HG02852 (cell line): Measurements from ENCODE around the gene UGDH.
"Not testable (repeated sequence)": the region's sequence is repeated elsewhere in the genome, so short reads cannot be mapped to it uniquely, and the experiment has no call there.

Experiments used
- ATAC-seq: cut with Tn5 transposase; IDR thresholded peaks from one replicate; pipeline ENCODE4 v1.9.1; 2021; ENCODE audit warnings: mild to moderate bottlenecking, moderate library complexity; ENCODE audit not compliant: unreplicated experiment

Gene UGDH

DNA sequence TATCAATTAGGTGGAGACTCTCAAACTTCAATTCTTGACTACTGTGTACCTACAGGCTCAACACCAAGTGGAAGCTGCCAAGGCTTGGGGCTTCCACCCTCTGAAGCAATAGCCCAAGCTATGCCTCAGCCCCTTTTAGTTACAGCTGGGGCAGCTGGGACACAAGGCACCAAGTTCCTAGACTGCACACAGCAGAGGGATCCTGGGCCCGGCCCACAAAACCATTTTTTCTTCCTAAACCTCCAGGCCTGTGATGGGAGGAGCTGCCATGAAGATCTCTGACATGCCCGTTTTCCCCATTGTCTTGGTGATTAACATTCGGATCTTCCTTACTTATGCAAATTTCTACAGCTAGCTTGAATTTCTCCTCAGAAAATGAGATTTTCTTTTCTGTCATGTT is 3.4 kb upstream of the UGDH start:
- no peak for ATAC-seq

DNA sequence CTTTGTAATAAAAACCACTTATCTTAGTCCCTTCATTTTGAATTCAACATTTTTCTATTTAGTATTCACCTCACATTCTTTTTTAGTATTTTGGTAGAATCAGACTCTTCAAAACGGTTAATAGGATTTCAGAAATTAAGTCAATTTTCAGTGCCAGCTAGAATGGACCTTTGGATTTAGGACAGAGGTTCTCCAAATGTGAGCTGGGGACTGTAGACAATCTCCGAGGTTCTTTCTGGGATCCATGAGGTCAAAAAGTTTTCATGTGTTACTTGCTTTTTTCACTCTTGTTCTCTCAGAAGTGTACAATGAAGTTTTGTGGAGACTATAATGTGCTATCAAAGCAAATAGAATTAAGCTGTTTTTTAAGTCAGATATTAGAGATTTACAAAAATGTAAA is 2.3 kb upstream of the UGDH start:
- no peak for ATAC-seq

DNA sequence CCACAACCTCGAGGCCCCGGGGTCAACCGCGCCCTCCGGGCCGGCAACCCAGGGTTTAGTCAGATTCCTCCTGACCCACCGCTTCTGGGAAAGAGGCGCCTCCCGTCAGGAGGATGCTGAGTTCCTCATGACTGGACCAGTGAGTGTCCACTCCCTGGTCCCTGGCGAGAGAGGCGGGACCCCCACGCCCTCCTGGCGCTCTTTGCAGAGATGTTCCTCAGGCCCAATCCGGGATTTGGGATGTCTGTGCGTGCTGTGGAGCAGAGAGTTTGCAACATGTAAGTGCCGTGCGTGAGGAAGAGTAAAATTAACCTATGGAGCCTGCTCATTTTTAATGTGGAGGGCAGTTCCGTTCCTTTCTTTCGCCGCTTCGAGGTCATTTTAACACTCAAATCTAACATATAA is 824 bp upstream of the UGDH start:
- ATAC-seq = no peak

DNA sequence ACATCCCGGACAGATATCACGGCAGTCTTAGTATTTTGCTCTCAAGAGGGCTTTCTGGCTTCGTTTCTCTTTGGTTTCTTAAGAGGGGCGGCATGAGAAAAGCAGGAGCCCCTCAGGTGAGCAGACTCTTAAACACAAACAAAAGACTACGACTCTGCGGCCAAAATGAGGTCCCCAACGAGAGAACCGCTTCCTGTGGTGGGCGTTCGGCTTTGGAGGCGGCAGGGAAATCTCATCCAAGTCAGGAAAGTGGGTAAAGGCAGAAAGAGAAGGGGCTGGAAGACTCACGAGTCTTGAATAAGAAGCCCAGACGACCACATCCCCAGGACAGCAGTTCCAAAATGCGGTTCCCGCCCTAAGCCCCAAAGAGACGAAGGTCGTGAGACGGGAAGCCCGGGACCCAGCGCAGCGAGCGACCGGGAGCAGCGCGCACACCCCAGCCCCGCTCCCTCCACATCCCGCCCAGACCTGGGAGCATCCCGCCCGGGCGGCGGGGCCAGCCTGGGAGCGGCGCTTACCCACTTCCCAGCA is 409 bp downstream of the UGDH start:
- ATAC-seq = peak; percentile 25

DNA sequence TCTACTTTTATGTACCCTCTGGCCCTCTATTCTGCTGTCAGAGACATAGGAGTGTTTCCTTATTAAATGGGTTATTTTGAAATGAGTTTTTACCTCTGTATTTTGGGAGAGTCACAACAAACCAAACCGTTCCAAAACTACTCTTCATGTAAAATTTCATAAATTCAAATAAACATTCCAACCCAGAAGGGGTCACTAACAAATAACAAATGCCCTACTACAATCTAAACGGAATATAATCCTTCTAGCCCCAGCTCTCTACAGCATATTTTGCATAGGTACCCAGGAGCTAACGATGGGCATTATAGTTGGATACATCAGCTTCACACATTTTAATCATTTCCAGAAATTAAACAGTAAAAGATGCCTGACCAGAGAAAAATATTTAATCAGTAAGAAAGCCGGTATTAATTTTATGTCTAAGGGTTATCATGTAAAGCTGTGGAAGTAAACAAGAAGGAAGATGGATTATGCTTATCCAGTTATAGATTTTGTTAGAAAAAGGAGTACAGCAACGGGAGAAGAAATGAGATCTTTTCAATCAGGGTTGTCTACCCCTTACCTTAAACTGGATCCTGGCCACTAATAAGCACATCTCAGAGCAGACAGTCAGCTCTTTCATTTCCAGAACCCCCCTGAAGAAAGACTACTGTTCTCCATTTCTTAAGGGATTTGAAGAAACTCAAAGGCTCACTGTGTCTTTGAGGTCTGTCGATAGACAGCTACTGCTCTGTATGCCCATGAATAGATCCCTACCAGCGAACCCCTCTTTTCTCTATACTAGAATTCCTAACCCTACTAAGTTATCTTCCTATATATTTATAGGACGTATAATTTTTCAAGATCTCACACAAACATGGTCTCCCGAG is 1.2 kb downstream of the UGDH start:
- no peak for ATAC-seq

DNA sequence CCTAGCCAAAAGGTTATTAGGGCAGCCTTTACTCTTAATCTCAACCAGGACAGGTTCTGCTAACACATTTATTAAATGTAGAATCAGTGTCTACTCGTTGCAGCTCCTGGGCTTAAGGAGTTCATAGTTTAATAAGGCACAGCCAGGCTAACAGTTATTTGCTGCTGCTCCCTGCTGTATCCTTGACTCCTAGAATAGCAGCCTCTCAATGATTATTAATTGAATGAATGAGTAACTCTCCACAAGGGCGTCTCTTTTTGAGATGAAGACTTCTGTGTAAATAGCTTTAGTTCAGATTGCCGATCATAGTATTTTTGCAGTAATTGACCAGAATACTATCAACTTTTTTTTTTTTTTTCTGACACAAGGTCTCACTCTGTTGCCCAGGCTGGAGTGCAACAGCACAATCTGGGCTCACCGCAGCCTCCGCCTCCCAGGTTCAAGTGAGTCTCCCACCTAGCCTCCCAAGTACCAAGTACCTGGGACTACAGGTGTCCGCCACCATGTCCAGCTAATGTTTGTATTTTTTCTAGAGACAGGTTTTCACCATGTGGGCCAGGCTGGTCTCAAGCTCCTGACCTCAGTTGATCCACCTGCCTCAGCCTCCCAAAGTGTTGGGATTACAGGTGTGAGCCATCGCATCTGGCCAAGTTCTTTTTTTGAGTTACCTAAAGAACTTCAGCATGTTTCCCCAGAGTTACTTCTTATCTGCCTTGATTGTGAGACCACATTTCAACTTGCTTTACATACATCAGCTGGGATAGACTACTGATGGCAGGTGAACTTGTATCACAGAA is 2.9 kb downstream of the UGDH start:
- no peak for ATAC-seq

DNA sequence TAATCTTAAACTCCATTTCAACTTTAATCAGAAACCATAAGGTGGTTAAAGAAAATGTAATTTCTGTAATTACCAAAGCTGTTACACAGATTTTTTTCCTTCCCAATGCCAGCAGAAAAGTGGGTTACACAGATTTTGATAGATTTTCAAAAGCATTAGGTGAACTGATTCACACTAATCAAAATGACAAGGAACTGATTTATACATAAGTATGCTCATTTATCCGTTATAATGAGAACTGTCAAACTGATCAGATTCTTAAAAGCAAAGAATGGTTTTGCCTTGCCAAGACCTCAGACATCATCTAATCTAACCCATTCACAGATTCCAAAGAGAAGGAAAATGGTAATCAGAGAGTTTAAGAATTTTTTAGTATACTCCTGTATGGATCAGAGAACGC is 5.2 kb downstream of the UGDH start:
- ATAC-seq = no peak

DNA sequence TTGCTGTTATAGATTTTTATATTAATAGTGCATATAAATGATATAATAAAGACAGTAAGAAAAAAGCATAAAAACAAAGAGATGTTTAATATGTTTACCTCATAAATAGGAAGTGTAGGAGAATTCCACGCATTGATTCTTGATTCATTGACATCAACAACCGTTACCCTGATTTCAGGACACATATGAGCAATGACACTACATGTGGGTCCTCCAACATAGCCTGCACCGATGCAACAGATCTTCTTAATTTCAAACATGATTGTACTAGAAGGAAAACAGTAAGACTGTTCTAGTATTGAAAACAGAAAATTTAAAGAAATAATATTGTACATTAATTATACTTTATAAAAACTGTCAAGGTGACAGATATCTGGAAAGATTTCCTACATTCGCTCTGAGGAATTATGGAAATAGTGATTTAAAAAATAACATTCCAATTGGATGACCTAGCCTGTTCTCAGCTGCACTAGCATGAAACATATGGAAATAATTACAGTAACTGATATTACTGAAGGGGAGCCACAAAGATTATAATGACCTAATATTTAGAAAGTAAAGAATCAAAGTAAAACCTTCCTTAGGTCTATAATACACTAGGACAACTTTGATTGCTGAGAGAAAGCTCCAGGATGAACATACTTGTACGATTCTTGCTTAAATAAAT is 5.9 kb downstream of the UGDH start:
- no peak for ATAC-seq

DNA sequence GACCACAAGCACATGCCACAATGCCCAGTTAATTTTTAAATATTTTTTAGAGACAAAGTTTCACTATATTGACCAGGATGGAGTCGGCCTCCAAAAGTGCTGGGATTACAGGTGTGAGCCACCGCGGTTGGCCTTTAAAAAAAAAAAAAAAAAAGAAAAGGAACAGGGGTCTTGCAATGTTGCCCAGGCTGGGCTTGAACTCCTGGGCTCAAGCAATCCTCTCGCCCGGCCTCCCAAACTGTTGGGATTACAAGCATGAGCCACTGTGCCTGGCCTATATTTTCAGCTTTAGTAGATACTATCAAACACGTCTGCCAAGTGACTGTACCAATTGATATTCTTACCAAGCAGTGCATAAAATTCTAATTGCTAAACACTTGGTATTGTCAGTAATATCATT is 8.8 kb downstream of the UGDH start:
- ATAC-seq = no peak

DNA sequence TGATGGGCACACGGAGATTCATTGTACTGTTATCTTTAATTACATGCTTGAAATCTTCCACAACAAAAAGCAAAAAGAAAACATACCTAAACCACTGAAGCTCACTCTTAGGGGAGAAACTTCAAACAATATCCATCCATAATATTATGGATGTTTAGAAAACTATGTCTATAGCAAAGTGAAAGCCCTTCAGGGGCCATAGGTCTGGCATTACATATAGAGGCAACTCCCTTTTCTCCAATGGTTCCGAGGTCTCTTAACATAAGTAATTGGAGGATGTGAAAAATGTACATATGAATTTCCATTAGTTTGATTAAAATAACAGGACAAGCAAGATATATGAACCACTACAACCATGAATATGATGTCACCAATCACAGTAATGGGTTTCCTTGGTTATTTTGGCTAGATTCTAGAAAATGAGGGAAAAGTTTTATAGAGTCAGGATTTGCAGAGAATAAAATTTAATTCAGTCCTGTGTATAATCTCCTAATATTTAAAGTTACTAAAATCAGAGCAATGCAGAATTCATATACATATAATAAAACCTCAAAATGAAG is 10.8 kb downstream of the UGDH start:
- ATAC-seq = no peak

DNA sequence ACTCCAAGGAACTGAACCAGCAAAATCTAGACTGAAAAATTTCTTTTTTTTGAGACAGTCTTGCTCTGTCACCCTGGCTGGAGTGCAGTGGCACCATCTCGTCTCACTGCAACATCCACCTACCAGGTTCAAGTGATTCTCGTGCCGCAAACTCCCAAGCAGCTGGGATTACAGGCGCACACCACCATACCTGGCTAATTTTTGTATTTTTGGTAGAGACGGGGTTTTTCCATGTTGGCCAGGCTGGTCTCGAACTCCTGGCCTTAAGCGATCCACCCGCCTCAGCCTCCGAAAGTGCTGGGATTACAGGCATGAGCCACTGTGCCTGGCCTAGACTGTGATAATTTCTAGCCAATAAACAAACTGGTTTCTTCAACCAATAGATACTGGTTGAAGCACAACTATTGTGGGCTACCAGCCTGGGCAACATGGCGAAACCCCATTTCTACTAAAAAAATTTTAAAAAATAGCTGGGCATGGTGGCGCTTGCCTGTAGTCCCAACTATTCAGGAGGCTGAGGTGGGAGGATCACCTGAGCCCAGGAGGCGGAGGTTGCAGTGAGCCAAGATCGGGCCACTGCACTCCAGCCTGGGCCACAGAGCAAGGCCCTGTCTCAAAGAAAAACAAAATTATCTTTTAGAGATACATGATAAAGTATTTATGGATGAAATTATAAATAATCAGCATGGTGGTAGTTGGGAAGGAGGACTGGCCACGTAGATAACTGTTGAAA is 11.4 kb downstream of the UGDH start:
- ATAC-seq = not testable (repeated sequence)

DNA sequence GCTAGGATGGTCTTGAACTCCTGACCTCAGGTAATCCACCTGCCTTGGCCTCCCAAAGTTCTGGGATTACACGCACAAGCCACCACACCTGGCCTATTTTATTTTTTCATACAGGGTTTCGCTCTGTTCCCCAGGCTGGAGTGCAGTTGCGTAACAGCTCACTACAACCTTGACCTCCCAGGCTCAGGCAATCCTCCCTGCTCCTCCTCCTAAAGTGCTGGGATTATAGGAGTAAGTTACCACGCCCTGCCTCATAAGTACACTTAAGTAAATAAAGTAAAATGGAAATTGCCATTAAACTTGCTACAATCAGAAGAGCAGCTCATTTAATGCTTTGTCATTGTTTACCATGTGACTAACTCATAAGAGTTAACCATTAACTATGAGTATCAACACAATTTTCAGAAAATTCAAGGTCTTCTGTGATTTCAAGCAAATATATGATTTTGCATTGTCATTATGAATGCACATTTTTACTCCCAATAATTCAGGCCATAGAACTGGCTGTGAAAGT is 12.3 kb downstream of the UGDH start:
- ATAC-seq = no peak

DNA sequence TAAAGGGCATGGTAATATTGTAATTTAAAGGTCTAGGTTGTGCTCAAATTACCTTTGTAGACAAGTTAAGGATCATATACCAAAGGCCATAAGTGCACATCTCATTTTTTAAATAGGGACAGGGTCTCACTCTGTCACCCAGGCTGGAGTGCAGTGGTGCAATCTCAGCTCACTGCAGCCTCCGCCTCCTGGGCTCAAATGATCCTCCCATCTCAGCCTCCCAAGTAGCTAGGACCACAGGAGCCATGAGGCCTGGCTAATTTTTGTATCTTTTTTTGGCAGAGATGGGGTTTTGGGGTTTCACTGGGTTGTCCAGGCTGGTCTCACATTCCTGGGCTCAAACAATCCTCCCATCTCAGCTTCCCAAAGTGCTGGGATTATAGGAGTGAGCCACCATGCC is 13.0 kb downstream of the UGDH start:
- ATAC-seq = not testable (repeated sequence)

DNA sequence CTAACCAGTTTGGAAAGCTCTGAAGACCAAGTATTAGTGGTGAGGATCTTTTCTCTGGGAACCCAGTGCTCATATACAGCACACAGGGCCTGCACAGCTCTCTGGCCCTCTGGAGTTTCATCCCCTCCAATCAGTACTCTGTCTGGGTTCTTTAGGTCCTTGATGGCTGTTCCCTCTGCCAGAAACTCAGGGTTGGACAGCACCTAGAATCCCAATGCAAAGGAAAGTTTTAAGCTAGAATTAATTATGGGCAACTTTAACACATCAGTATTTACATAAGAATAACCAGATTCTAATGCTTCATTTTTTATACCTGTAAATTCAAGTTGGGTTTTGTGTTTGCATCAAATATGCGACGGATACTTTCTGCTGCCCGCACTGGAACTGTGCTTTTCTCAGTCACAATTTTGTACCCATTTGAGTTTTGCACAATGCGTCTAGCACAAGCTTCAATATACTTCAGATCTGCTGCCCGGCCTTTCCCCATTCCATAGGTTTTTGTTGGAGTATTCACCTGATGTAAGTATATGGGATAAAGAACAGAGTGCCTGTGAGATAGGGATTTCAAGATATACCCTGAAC is 16.8 kb downstream of the UGDH start:
- no peak for ATAC-seq

DNA sequence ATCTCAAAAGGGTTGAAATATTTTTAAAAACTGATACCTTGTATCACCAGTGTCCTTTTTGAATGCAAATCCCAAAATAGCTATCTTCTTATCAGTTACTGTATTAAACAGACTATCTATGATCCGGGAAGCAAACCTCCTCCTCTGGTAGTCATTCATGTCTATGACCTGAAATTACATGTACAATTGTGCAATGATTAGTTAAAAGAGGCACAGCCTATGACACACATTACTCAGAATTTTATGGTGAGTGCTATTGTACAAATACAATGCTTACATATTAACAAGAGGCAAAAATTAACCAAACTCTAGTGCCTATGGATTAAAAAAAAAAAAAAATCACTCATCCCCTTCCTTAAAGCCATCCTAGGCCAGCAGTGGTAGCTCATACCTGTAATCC is 21.7 kb downstream of the UGDH start:
- ATAC-seq = no peak

DNA sequence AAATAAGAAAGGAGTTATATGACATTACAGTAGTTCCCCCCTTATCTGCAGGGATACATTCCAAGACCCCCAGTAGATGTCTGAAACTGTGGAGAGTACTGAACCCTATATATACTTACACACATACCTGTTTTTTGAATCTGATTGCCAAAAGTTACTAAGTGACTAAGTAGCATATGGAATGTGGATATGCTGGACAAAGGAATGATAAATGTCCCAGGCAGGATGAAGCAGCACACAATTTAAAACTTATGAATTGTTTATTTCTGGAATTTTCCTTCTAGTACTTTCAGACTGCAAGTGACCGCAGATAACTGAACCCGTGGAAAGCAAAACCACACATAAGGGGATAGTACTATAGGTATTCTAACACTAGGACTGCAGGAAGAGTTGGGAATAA is 22.7 kb downstream of the UGDH start:
- no peak for ATAC-seq

DNA sequence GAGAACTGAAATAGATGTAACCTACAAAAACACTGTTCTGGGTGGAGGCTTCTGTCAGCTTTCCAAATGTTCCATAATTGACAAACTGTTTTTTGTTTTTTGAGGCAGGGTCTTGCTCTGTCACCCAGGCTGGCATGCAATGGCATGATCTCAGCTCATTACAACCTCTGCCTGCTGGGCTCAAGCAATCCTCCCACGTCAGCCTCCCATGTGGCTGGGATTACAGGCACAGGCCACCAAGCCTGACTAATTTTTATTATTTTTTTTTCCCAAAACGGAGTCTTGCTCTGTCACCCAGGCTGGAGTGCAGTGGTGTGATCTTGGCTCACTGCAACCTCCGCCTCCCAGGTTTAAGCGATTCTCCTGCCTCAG is 24.6 kb downstream of the UGDH start:
- ATAC-seq = not testable (repeated sequence)

DNA sequence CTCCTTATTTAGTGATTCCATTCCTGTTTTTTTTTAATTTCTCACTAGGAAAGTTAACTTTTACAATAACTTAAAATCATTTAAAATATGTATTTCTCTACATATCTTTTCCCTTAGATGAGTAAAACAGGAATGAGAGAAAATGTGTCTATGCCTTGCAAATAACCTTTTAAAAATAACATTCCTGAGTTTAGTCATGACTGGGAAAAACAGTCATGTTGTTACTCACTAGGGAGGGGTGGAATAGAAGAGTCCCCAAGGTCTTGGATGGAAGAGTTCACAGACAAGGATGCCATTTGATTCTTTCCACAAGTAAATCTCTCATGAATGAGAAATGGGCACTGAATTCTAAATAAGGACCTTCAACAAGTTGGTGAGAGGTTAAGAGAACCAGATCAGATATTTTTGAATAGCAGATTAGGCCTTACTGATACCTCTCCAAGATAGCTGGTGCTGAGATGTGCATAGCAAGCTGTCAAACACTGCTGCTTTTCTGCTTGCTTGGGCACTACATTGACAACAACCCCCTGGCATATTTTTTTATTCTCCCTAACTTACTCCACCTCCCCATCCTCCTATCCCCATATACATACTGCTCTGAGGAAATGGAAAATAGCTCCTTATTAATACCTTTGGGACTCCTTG is 25.1 kb downstream of the UGDH start:
- ATAC-seq = no peak

DNA sequence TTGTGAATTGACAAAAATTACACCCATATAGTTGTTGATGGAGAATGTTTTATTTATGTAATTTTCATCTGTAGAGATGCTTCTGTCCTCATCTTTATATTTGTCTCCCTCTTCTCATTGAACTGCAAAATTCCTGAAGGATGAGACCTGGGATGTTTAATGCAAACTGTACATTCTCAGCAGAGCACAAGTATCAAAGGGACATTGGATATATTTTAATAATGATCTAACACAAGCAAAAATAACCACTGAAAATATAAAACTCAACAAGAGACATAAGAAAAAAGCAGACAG is 28.6 kb downstream of the UGDH start:
- ATAC-seq = no peak
